ENCODE data around the gene NEDD9.

Gene NEDD9

DNA sequence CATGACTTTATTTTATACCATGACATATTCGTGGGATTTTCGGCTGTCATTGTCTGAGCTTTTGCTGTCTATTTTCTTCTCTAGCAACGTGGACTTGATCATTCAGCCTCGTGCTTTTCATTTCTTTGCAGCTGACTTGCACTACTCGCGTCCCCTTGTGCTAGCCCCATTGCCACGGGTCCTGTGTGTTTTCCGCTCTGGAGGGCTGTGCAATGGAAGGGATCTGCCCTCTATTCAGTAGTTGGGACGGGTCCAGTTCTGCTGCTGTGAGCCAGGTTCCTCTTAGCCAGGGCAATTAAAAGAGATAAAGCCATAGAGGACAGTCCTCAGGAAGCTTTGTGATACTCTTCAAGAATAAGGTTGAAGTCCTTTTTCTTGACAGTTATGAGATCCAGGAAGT is 17.6 kb downstream of the NEDD9 start:
- no peak for DNase-seq

DNA sequence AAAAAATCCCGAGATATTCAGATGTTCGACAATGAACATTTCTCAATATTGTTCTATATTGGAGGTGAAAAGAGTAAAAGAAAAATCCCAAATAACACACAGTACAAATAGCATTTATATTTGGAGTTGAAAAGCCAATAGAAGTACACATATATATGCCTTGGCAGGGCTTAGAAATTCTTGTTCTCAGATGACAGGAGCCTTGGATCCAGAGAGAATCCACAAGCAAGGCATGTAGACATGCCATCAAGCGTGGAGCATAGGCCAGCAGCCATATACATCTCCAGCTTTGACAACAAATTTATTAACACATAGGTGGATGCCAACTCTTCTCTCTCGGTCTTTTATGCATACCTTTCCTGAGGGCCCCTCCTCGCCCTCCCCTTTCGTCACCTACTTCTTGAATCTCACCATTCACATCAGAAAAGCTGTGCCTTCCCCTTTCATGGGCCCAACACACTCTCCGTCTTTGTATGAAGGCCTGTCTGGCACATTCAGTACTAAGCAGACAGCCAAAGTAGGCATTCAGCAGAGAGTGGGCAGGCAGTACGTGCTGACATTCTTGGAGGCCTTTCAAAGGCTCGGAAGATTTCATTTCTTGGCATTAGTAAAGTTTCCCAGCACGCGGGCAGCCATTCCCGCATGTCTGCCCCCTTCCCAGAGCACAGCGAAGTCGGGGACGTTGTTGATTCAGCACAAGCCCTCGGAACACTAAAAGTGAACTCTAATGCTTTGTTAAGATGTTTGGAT is 18.2 kb downstream of the NEDD9 start:
- DNase-seq, result no peak

DNA sequence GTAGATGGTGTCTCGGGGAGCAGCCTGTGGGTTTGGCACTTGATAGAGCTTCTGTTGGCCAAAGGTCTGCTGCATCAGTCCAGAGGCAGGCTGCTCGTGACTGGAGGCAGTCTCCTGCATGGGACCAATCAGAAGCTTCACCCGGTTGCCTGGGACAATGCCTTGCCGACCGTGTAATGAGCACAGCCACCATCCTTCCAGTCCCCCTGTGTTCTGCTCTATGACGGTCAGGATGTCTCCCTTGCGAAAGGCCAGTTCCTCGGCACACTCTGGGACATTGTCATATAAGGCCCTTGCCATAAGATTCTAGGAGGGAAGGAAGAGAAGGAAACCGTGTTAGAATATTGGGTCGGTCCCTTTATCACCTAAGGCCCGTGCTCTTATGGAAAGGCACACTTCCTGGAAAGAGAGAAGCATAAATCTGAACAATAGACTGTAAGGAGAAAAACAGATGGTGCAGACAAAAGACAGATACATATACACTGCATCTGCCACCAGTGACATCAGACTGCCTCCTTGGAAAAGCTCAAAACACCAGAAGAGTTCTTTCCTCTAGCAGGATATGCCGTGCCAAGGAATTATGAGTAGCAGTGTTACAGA is 18.9 kb downstream of the NEDD9 start:
- no peak for DNase-seq

DNA sequence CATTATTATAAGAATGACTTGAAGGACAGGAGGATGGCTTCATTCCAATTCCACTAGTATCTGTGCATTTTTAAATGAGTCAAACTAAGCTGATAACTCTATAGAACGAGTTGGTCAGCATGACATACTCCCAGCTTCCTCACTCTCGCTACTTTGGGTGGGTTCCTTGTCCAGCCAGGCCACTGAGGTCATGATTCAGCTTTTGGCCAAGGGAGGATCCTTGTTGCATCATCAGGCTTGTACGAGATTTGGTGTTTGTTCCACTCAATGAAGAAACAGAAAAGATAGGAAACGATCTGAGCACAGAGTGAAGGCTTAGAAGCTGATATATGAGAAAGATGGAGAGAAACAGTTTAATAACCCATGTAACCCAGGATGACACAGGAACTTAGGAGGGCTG is 19.8 kb downstream of the NEDD9 start:
- no peak for DNase-seq

DNA sequence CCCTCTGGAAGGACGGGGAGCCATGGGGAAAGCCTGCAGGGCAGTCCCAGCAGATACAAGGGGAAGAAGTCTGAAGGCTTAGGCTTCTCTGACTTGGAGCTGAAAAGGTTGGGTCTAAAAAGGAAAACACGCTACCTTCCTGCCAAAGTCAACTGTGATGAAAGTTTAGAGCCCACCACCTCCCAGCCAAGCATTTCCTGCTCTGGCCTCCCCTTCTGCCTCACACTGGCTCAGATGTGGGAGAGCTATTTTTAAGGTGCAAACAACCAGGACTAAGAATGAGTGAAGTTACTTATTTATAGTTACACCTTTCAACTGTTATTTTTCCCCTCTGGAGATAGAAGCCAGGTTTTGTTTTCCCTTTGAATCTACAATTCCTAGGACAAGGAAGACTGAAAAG is 21.2 kb downstream of the NEDD9 start:
- no peak for DNase-seq

DNA sequence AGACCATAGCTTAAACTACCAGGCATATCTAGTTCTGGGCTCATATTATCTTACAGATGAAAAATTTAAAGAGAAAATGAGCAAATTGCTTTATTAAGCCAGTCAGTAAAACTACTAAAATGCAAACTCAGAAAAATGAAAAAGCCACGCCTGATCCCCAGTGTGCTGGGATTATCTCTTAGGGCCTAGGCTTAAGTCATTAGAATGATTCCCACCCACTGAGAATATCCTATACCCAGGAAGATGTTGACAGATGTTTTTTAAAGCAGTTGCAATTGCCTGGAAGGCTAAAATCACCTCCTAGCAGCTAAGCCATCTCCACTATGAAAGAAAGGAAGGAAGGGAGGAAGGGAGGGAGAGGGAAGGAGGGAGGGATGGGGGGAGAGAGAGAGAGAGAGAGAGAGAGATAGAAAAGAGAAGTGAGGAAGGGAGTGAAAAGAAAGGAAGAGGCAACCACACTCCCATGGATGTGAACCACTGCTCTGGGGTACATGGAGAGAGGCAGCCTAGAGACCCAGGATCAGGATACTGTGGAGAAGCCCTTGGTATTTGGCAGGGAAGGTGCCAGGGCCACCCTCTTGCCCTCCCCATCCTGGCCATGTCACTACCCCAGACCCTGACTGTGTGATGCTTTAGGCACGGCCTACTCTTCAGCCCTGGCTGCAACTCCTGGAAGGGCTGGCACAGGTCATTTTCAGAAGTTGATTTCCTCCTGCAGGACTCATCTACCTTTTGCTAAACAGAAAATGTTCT is 21.9 kb downstream of the NEDD9 start:
- DNase-seq, result no peak

DNA sequence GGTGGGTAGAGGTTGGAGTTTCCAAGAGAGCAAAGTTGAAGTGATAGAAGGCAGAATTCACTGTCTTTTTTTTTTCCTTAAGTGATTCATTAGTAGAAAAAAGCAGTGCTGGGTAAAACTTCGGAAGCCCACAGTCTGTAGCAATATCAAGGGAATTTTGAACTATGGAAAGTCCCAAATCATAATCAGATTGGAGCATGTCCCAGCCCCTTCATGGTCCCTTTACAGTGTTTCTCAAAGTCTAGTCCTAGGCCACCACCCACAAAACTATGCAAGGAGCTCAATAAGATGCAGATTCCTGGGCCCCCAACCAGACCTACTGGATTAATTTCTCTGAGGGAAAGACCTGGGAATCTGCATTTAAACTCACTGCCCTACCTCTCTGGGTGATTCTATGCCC is 22.6 kb downstream of the NEDD9 start:
- no peak for DNase-seq

DNA sequence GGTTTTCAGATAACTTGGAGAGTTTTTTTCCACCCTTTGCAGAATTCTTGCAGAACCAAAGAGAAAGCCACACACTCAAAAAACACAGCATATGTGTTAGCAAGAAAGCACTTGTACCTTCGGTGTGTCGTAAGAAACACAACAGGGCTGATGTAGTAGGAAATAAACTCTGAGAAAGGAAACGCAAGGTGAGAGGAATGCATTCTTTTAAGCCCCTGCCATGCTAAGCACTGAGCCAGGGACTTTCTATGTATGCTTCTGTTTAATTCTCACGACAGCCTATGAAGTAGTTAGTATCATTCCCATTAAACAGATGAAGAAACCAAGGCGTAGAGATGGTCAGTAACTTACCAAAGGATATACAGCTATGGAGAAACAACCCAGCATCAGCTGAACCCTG is 23.1 kb downstream of the NEDD9 start:
- DNase-seq, result no peak

DNA sequence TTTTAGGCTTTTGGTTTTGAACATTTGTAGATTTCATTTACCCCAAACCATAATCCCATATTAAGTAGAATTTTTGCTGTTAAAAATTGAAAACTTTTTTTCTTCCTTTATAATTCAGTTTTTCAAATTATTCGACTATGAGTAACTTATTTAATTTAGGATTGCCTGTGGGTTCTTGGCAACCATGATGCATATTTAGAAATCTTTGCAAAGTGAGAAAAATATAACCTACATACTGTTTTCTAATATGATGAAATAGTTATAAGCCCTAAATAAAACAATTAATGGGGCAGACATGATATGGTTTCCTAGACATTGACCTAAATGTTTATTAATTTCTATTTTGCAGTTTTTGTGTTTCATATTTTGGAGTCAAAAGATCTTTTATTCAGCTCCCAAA is 23.6 kb downstream of the NEDD9 start:
- no peak for DNase-seq

DNA sequence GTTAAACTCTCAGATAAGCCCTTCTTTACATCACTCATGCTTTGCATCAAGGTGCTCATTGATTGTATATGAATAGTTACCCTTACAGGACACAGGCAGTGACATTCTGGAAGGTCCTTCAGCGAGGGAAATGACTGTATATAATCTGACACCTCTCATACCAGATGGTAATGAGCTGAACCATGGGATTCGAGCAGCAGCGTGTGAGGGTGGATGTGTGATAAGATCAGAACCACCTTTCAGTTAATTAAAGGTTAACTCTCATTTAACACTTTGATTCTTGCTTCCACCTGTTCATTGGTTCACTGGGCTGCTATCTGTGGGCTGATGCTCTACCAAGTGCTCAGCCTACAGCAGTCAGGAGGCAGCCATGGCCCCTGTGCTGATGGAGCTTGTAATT is 24.2 kb downstream of the NEDD9 start:
- DNase-seq, result no peak

DNA sequence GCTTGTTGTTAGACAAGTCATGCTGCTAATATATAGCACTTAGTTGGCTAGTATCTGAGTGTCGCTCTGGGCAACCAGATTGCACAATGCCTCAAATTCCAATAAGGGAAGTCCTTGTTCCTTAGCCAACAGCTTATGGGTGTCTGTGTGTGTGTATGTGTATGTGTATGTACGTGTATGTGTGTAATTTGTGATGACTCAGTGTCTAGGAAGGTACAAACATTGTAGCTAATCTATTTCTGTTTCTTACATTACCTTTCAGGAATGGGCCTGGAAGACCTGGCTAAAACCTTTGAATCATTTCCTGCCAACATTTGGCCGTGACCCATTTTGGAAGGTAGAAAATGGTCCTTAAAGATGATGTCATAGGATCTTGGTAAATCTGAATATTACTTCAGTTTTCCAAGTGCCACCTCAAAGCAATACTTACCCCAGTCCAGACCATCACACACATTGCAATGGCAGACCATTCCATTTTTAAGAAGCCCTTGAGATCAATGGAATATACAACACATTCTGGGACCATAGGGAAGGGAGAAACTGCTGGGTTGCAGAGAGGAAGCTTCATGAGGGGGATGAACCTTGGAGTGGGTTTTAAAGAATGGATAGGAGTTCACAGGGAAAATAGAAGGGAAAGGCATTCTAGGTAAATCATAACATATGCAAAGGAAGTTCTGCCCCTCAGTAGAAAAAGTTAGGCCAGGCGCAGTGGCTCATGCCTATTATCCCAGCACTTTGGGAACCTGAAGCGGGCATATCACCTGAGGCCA is 25.1 kb downstream of the NEDD9 start:
- DNase-seq, result peak; percentile 26

DNA sequence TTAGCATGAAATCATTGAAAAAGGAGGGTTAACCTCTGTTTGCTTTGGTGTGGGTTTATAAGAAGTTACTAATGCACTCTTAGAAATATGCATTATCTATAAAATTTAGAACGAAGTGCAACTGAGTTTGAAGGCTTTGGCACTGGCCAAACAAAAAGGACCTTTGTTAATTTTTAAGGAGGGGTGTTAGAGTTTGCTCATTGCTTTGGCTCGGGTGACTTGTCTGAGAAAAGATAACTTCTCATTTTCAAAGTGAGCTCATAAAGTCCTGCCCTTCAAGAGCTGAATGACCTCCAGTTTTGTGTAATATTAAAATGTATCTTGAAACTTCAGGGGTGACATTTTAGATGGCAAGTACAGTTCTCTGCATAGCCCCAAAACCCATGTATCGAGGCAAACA is 25.9 kb downstream of the NEDD9 start:
- DNase-seq, result no peak

DNA sequence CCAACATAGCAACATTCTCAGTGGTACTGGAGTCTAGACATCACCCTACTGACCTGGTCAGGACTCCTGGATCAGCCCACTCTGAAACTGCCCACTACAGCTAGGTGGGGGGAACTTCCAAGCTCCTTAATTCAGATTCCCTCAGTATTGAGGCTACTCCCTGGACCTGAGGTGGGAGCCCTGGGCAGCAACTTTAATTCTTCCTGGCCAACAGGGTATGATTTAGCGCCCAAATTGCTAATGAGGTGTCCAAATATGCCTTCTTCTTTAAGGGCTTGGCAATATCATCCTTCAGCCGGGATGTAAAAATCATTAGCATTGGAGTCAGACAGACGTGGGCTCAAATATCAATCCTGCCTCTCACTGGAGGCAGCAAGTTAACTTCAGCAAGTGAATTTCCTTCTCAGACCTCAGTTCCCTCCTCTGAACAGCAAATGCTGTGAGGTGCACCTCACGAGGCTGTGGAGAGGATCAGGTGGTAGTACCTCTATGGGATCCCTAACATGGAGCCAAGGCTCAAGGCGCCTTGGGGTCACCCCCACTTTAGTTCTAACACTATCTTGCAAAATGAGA is 27.6 kb downstream of the NEDD9 start:
- DNase-seq, result no peak

DNA sequence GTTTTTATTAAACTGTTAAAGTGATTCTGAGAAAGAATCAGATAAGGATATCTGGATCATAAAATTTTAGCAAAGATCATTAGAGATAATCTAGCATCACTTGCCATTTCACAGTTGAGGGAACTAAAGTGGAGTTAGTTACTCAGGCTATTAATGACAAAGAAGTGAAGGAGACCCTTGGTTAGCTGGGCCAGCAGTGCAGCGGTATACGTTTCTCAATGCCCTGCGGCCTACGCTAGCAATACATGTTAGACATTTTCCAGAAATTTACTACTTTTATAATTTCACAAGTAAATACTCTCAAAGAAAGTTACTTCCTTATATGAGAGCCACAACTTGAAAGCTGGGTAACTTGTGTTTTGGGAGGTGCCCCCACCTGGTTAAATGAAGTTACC is 28.5 kb downstream of the NEDD9 start:
- no peak for DNase-seq

DNA sequence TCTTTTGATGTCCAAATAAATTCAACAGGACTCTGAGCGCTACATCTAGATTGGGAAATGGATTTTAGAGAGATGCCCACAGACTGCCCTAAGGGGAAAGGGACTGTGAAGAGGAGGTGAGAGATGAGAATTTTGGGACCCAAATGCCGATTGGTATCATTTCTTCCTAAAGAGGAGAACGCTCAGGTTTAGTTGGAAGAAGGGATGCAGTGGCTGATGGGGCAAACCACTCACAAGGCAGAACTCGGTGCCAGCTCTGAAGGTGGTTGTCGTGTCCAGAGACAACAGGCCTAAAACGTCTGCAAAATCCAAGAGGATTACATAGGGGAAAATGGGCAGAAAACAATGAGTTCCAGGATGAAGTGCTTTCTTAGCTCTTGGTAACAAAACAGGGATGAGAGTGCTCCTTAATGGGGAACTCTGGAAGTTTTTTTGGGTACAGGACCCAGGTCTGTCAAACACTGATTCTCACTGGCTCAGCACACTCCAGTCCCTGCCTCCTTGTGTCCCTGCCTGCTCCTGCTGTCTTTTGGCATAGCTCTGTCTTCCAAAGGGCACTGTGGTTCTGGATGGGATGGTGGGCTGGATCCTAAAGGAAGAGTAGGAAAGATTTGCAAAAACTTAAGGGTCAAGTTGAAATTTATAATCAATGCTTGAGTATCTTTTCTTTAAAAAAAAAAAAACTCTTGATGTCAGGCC is 29.0 kb downstream of the NEDD9 start:
- DNase-seq, result no peak

DNA sequence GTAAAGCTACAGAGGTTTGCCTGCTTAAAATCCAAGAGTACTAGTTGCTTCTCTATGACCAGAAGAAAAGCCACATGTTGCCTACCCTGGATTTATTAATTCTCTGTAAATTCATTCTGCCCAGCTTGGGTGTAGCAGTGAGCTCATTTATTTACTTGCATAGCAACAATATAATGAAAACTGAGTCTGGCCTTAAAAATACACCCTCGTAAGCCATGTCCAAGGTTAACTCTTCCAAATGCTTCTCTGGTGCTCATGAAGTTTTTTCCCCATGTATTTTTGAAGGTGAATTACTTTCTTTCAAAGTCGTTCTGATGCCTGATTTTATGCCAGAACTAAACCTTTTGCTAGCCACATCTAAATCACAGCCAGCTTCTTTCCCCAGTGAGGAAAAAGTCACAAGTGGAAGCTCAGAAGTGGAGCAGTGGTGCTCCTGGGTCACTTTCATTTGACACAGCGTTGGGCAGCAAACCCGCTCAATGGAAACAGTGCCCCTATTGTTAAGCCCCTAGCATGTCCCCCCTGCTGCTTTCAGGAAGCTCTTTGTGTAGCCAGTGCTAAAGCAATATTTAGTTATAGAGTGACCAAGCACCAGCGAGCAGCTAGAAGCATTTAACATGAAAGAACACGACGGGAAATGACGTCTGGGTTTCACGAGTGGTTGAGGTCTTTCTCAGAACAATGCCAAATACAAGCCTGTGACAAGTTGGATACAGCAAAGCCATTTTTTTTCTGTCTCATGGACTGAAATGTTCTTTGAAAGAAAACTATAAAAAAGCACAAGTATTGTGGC is 29.8 kb downstream of the NEDD9 start:
- DNase-seq, result no peak

DNA sequence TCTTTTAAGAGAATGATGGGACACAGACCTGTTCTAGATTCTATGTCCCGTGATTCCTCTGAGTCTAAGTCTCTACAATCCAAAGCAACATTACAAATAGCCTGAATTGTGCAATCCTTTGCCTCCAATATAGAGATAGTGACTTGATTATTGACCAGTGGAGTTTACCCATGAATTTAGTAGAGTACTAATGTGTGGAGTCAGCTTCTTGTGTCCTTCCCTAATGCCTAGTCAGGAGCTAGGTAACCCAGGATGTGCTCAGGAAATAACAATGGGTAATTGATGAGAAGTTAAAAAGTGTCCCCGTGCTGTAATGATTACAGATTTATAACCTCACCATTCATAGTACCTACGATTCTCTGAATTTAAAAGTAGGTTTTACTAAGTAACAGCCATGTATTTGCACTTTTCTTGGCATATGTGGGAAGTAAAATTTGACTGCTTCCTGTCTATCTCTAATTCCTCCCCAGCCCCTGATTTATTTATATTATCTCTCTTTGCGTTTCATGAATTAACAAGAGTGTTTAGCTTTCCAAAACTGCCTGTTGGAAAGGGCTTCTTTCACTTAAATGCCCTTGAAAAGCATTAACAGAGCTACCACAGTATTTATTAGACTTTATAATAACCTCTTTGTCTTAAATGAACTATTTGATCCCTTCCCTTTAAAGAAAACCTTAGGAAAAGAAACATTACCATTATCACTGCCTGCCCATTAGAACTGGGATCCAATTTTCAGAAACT is 30.5 kb downstream of the NEDD9 start:
- DNase-seq, result no peak

DNA sequence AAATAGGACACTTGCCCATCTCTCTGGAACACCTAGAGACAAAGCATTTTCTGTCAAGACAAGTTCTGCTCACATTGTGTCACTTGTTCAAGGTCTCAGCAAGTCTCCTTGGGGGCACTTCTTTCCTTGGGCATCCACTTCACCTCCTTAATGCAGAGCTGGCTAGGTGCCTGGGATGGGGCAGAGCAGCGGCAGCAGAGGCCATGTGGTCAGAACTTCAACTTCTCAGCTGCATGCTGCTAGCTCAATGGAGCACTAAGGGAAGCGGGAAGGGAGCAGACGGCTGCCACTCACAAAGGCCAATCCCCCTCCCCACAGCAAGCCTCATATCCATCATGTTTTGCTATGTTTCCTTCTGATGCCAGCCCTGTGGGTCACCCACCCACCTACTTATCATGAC is 31.5 kb downstream of the NEDD9 start:
- DNase-seq, result no peak

DNA sequence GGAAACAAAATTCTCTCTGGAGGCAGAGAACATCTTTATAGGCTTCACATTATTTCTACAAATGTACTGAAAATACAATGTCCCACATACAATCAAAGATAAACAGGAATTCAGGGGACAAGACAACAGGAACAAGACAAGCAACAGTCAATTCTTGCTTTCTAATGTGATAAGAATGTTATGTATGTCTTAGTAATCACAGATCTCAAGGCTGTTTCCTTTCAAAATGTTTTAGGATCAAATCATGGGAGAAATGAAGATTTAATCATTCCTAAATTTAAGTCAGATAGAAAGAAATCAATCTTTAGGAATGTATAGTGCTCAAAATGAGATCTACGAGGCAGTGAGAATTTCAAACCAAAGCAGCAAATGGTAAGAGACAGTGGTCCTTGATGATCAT is 32.1 kb downstream of the NEDD9 start:
- DNase-seq, result no peak

DNA sequence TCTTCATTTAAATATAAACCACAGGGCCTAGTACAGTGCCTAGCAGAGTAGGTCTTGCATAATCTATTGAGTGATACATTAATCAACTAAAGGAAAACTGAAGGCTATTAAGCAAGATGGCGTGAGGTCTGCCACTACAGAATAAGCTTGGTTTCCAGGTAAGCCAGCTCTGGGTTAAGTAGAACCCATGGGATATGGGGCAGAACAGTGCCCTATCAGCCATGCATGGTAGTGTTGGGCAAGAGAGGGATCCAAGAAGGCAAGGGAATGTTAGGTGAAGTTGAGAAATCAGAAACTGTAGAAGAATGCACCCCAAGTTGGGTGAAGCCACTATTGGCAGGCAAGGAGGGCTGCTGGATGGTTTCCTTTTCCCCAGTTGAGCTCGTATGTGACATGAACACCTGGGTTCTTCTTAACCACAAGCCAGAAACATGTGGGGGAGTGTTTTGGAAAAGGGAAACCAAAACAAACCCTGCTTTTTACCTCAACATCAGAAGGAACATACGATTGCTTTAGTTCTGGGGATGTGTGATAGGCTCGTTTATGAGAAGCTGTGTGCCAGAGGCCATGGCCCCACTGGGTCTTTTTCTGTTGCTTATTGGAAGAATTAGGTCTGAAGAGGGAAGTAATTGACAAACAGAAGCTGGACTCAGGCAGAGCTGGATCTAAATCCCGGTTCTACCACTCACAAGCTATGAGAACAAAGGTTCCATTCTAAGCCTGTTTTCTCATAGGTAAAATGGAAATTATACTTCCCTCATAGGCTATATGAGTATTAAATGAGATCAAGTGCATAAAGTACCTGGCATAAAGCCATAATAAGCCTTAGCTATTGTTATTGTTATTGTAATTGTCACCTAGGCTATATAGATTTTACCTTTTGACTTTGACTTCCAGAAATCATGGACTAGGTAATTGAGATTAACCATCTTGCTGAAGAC is 33.5 kb downstream of the NEDD9 start:
- DNase-seq, result peak; percentile 35

All from GF-D8 (cell line).